Measurements from ENCODE around the gene POLR1B.
"Not testable (repeated sequence)": the region's sequence is repeated elsewhere in the genome, so short reads cannot be mapped to it uniquely, and the experiment has no call there.

POLR1B gene

DNA sequence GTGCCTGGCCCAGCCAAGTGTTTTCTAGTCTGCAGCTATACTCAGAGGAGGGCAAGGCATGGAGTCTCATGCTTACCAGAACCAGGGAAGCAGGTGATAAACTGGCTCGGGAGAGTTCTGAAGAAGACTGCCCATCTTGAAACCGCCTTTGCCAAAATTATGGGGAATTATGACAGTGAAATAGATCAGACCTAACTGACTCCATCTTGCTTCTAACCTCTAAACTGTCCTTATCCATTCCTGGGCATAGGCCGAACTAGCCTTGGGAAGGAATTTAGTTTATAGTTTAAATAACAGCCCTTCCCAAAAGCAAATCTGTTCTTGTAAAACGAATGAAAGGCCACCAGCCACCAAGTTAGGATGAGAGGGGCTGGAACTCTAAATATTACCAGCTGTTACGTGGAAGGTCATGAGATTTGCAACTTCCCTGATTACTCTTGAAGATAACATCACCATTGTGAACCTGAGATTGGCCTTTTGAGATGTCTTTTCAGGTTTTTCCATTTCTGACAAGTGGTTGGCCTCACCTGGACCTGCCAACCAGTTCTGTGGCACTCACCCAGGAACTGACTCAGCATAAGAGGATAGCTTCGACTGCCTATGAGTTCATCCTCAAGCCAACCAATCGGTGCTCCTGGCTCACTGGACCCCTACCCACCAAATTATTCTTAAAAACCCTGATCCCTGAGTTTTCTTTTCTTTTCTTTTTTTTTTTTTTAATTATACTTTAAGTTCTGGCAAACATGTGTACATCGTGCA, 65.6 kb downstream of the POLR1B start:
- H3K9me3 ChIP-seq = peaks cover 13% of the 10 kb centered on the region
- no peak overlapping the region for H3K4me3 ChIP-seq
- H3K27me3 ChIP-seq = no peaks in the 10 kb centered on the region
- TF ChIP-seq Cebpa-rat (IDR thresholded peaks at IDR 0.05) = no peak
- no peaks in the 10 kb centered on the region for H3K4me1 ChIP-seq
- no peaks in the 10 kb centered on the region for H3K36me3 ChIP-seq
- no peaks in the 10 kb centered on the region for H4K20me1 ChIP-seq
- no peak overlapping the region for H3K27ac ChIP-seq
- H3K4me2 ChIP-seq = no peak overlapping the region
- no peak overlapping the region for H3K9ac ChIP-seq

DNA sequence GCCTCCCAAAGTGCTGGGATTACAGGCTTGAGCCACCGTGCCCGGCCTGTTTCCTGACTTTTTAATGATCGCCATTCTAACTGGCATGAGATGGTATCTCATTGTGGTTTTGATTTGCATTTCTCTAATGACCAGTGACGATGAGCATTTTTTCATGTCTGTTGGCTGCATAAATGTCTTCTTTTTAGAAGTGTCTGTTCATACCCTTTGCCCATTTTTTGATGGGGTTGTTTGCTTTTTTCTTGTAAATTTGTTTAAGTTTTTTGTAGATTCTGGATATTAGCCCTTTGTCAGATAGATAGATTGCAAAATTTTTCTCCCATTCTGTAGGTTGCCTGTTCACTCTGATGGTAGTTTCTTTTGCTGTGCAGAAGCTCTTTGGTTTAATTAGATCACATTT, 67.1 kb downstream of the POLR1B start:
- not testable (repeated sequence) for H3K27ac ChIP-seq, H3K4me3 ChIP-seq, H3K27me3 ChIP-seq, H4K20me1 ChIP-seq, H3K4me1 ChIP-seq, H3K9ac ChIP-seq, H3K36me3 ChIP-seq, H3K4me2 ChIP-seq
- H3K9me3 ChIP-seq = peaks cover 13% of the 10 kb centered on the region

DNA sequence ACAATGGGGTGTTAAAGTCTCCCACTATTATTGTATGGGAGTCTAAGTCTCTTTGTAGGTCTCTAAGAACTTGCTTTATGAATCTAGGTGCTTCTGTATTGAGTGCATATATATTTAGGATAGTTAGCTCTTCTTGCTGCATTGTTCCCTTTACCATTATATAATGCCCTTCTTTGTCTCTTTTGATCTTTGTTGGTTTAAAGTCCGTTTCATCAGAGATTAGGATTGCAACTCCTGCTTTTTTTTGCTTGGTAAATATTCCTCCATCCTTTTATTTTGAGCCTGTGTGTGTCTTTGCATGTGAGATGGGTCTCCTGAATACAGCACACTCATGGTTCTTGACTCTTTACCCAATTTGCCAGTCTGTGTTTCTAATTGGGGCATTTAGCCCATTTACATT, 70.0 kb downstream of the POLR1B start:
- H3K9ac ChIP-seq, H4K20me1 ChIP-seq, H3K27me3 ChIP-seq, H3K36me3 ChIP-seq, H3K4me3 ChIP-seq, H3K4me1 ChIP-seq, H3K4me2 ChIP-seq, H3K27ac ChIP-seq: not testable (repeated sequence)
- peaks cover 13% of the 10 kb centered on the region for H3K9me3 ChIP-seq

DNA sequence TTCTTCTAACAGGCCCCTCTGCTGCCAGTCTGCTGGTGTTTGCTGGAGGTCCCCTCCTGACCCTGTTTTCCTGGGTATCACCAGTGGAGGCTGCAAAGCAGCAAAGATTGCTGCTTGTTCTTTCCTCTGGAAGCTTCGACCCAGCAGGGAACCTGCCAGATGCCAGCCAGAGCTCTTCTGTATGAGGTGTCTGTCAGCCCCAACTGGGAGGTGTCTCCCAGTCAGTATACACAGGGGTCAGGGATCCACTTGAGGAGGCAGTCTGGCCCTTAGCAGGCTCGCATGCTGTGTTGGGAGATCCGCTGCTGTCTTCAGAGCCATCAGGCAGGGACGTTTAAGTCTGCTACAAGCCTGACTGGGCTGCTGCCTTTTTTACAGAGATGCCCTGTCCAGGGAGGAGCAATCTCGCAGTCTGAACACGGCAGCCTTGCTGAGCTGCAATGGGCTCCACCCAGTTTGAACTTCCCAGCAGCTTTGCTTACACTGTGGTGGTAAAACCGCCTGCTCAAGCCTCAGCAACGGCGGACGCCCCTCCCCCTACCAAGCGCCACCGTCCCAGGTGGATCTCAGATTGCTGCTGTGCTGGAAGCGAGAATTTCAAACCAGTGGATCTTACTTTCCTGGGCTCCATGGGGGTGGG, 72.1 kb downstream of the POLR1B start:
- no peaks in the 10 kb centered on the region for H3K27me3 ChIP-seq
- H3K36me3 ChIP-seq = no peaks in the 10 kb centered on the region
- H3K4me3 ChIP-seq = no peak overlapping the region
- TF ChIP-seq Cebpa-rat (IDR thresholded peaks at IDR 0.05) = no peak
- H3K4me2 ChIP-seq = no peak overlapping the region
- peaks cover 7% of the 10 kb centered on the region for H3K9me3 ChIP-seq
- H3K27ac ChIP-seq = no peak overlapping the region
- no peaks in the 10 kb centered on the region for H4K20me1 ChIP-seq
- H3K4me1 ChIP-seq = no peaks in the 10 kb centered on the region
- H3K9ac ChIP-seq = no peak overlapping the region

DNA sequence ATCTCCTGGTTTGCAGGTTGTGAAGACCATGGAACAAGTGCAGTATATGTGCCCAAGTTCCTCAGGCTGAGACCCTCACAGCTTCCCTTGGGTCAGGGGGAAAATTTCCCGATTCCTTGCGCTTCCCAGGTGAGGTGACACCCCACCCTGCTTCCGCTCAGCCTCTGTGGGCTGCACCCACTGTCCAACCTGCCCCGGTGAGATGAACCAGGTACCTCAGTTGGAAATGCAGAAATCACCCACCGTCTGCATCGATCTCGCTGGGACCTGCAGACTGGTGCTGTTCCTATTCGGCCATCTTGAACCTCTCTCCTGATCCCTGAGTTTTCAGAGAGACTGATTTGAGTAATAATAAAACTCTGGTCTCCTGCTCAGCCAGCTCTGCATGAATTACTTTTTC, 72.8 kb downstream of the POLR1B start:
- H3K4me2 ChIP-seq = no peak overlapping the region
- no peak for TF ChIP-seq Cebpa-rat (IDR thresholded peaks at IDR 0.05)

DNA sequence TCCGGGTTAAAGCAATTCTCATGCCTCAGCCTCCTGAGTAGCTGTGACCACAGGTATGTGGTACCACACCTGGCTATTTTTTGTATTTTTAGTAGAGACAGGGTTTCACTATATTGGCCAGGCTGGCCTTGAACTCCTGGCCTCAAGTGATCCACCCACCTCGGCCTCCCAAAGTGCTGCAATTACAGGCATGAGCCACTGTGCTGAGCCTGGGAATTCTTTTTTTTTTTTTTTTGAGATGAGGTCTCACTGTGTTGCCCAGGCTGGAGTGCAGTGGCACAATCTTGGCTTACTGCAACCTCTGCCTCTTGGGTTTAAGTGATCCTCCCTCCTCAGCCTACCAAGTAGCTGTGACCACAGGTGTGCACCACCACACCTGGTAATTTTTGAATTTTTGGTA, 73.5 kb downstream of the POLR1B start:
- H3K4me2 ChIP-seq, H4K20me1 ChIP-seq, H3K4me1 ChIP-seq, H3K27ac ChIP-seq, H3K36me3 ChIP-seq, H3K27me3 ChIP-seq, H3K4me3 ChIP-seq, H3K9me3 ChIP-seq, H3K9ac ChIP-seq: not testable (repeated sequence)

More for the DNA sequence above, 72.8 kb downstream of the POLR1B start:
- Histone ChIP-seq H3K4me3 (no peak overlapping the region), H3K9me3 (peaks cover under 1% of the 10 kb centered on the region; the same call in 1 of the 2 replicates), H3K4me1 (0 out of 2 replicates have a peak, but pooled peaks cover 1% of the 10 kb centered on the region), H4K20me1 (no peaks in the 10 kb centered on the region), H3K27me3 (no peaks in the 10 kb centered on the region), H3K27ac (no peak overlapping the region), H3K36me3 (no peaks in the 10 kb centered on the region), H3K9ac (no peak overlapping the region)

DNA sequence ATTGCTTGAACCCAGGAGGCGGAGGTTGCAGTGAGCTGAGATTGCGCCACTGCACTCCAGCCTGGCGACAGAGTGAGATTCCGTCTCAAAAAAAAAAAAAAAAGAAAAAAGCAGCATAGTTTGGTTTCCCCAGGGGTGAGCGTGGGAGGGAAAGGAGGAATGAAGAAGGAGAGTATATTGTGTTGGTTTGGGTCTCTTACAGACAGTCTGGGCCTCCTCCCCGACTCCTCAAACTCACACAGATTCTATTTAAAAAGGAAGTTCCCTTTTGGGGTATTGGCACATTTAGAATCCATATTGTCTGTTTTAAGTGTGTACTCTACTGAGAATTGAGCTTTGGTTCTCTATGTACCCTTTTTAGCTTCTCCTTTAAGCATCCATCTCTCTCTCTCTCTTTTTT, 76.1 kb downstream of the POLR1B start:
- Histone ChIP-seq H3K4me2 (no peak overlapping the region), H3K27me3 (no peaks in the 10 kb centered on the region), H3K9ac (no peak overlapping the region), H4K20me1 (no peaks in the 10 kb centered on the region), H3K4me3 (no peak overlapping the region), H3K36me3 (no peaks in the 10 kb centered on the region), H3K9me3 (no peaks in the 10 kb centered on the region), H3K4me1 (0 out of 2 replicates have a peak, but pooled peaks cover 4% of the 10 kb centered on the region), H3K27ac (no peak overlapping the region)
- no peak for TF ChIP-seq Cebpa-rat (IDR thresholded peaks at IDR 0.05)

DNA sequence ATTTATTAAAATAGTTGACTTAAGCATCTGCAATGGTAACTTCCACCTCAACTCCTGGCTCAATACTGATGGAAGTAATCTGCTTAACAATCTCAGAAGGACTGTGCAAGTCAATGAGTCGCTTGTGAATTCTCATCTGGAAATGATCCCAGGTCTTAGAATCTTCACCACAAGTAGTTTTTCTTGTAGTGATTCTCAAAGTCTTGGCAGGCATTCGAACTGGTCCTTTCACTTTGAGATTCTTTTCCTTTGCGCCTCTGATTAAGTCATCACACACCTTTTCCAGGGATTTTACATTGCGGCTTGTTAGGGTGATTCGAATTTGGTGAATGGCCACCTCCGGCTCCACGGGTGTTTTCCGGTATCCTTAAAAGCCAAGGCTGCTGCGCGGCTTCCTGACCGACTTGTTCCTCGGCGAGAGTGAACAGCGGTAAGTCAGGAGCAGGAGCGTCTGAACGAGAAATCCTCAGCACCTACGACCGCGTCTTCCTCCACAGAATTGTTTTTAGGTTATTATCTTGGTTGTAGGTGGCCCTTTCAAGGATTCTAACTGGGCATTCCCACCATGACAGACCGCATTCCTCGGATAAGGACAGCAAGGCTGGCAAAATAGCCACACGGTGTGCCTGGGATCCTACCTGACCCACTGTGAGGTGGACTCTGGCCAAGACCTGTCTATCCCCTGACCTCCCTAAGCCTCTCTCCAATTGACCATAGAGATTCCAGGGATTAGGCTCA, 79.7 kb downstream of the POLR1B start:
- no peak overlapping the region for H3K9ac ChIP-seq

DNA sequence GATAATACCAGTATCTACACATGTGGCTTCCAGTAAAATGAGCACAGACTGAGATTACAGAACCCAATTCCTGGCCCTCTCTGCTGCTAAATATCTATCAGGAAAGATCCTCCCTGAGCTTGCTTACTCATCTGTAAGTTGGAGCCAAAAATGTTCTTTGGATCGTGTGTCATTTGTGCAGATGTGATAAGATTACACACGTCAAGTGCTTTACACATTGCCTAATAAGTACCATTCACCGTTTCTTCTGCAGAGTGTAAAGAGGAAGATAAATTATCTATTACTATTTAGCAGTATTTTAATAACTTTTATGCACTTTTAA, 80.2 kb downstream of the POLR1B start:
- Histone ChIP-seq H3K9ac (no peak overlapping the region), H3K27me3 (no peaks in the 10 kb centered on the region), H3K36me3 (no peaks in the 10 kb centered on the region), H3K4me3 (no peak overlapping the region), H4K20me1 (no peaks in the 10 kb centered on the region), H3K9me3 (no peaks in the 10 kb centered on the region), H3K27ac (no peak overlapping the region), H3K4me2 (no peak overlapping the region), H3K4me1 (peaks cover 24% of the 10 kb centered on the region)
- TF ChIP-seq Cebpa-rat (IDR thresholded peaks at IDR 0.05) = no peak

More for the DNA sequence above, 79.7 kb downstream of the POLR1B start:
- no peaks in the 10 kb centered on the region for H4K20me1 ChIP-seq
- H3K27me3 ChIP-seq = no peaks in the 10 kb centered on the region
- H3K4me1 ChIP-seq = peaks cover 18% of the 10 kb centered on the region
- H3K36me3 ChIP-seq = no peaks in the 10 kb centered on the region
- no peaks in the 10 kb centered on the region for H3K9me3 ChIP-seq
- no peak for TF ChIP-seq Cebpa-rat (IDR thresholded peaks at IDR 0.05)
- H3K27ac ChIP-seq = no peak overlapping the region
- H3K4me3 ChIP-seq = no peak overlapping the region
- no peak overlapping the region for H3K4me2 ChIP-seq

Data from BLaER1 (cell line).